ENCODE data around the gene MED14. TPM values are rescaled to one million over a fixed set of nuclear protein-coding genes. Genes with fewer than 3 reads are reported as not detected.

MED14 gene
- total RNA-seq, 1 experiment from 2014 or later = 37.4 TPM

- no peak for DNase-seq (ENCODE audit: extremely low read depth, low read depth)
These were observed 117.8 kb downstream of the MED14 start for GRCh38 chrX:40617566-40617965.

- DNase-seq (ENCODE audit: extremely low read depth, low read depth) = no peak
These were observed 119.4 kb downstream of the MED14 start for GRCh38 chrX:40615976-40616375.

- no peak for DNase-seq (ENCODE audit: extremely low read depth, low read depth)
These were observed 122.8 kb downstream of the MED14 start for GRCh38 chrX:40612511-40612910.

- DNase-seq (ENCODE audit: extremely low read depth, low read depth) = no peak
These were observed 128.0 kb downstream of the MED14 start for GRCh38 chrX:40607381-40607780.

GRCh38 chrX:40603446-40603845 lies 131.9 kb downstream of the MED14 start:
- no peak for DNase-seq (ENCODE audit: extremely low read depth, low read depth)

Other genes starting within 250 kb of the MED14 start
- 161 and 166 TPM in 2 replicates for gene ATP6AP2, start 154.6 kb downstream of the MED14 start, total RNA-seq (2014; rRNA removed; shearing (Covaris generic))
- gene MPC1L, start 112.1 kb downstream of the MED14 start, total RNA-seq (2014; rRNA removed; shearing (Covaris generic)) = not detected in 2 replicates
- 20.0 and 23.3 TPM in 2 replicates for gene CXorf38, start 88.0 kb downstream of the MED14 start, total RNA-seq (2014; rRNA removed; shearing (Covaris generic))